ENCODE measurements around the gene SORBS2. TPM values are rescaled to one million over a fixed set of nuclear protein-coding genes. Genes with fewer than 3 reads are reported as not detected.

The SORBS2 gene
- total RNA-seq, 1 experiment from 2014 or later = 0.34 TPM

- no peak overlapping the region for H3K4me3 ChIP-seq (replicated peaks in 1 of 2; ENCODE audit: low read depth in 1 of 2, low read length in 2 of 2)
- RAD21 ChIA-PET (ENCODE audit: low non-redundant PET in 1 of 2, low total read pairs in 2 of 2, uncharacterized antibody in 2 of 2, unreplicated experiment in 2 of 2) = no interaction called here
- TF ChIP-seq ZBTB33 (IDR thresholded peaks at IDR 0.05; ENCODE audit: extremely low read depth, insufficient replicate concordance, low read length) (no peak), CEBPB (IDR thresholded peaks at IDR 0.05; ENCODE audit: low read depth) (no peak), SP1 (IDR thresholded peaks at IDR 0.05; ENCODE audit: low read depth) (no peak), REST (IDR thresholded peaks at IDR 0.05; ENCODE audit: low read depth) (no peak), MAX (IDR thresholded peaks at IDR 0.05) (no peak)
- no TSS peak for BruUV-seq (replicated peaks)
- H3K27me3 ChIP-seq (ENCODE audit: insufficient read depth, low read length) = no peaks in the 10 kb centered on the region
- H3K79me2 ChIP-seq (ENCODE audit: insufficient read depth, low read length) = no peaks in the 10 kb centered on the region
- intact Hi-C loops (cut with micrococcal nuclease) = no loop called here
- H3K36me3 ChIP-seq (ENCODE audit: control insufficient read depth in 1 of 2, insufficient read depth in 2 of 2, low read length in 2 of 2) = no peaks in the 10 kb centered on the region
- H4K20me1 ChIP-seq (ENCODE audit: insufficient read depth) = no peaks in the 10 kb centered on the region
- H3K27ac ChIP-seq (ENCODE audit: low read depth, low read length) = no peak overlapping the region
- H3K9ac ChIP-seq (ENCODE audit: low read length) = no peak overlapping the region
- POLR2A ChIA-PET = no interaction called here
- ATAC-seq (no peak), DNase-seq (ENCODE audit: low read depth, low spot score) (no peak)
- H3K9me3 ChIP-seq (ENCODE audit: control insufficient read depth in 1 of 2, insufficient read depth in 1 of 2, low read depth in 1 of 2, low read length in 2 of 2) = no peaks in the 10 kb centered on the region
- no peak overlapping the region for H3K4me2 ChIP-seq (ENCODE audit: low read length)
- H3K9me2 ChIP-seq (ENCODE audit: insufficient read depth) = no peaks in the 10 kb centered on the region
- H2AFZ ChIP-seq (ENCODE audit: low read depth, low read length, poor library complexity, severe bottlenecking) = no peak overlapping the region
- CTCF ChIA-PET = no interaction called here
- H3K4me1 ChIP-seq (ENCODE audit: control insufficient read depth in 1 of 2, insufficient read depth in 2 of 2, low read length in 2 of 2) = peaks cover 8 to 20% of the 10 kb centered on the region in 2 experiments
Observed at GRCh38 chr4:185834778-185835177, 22.8 kb upstream of the SORBS2 start.
